GM18507 (cell line): Measurements from ENCODE around the gene CYP4B1.
"Not testable (repeated sequence)": the region's sequence is repeated elsewhere in the genome, so short reads cannot be mapped to it uniquely, and the experiment has no call there.

Experiments used
- DNase-seq: peaks from one replicate; pipeline ENCODE4 v3.0.0; 2011; ENCODE audit warnings: low read depth; ENCODE audit not compliant: insufficient read length; ENCODE audit errors: extremely low spot score
- FAIRE-seq: peaks from 2 replicates; lab custom pipeline; 2011; peaks lifted over from hg19 to GRCh38; lab: Jason Lieb, UNC

CYP4B1 gene

DNA sequence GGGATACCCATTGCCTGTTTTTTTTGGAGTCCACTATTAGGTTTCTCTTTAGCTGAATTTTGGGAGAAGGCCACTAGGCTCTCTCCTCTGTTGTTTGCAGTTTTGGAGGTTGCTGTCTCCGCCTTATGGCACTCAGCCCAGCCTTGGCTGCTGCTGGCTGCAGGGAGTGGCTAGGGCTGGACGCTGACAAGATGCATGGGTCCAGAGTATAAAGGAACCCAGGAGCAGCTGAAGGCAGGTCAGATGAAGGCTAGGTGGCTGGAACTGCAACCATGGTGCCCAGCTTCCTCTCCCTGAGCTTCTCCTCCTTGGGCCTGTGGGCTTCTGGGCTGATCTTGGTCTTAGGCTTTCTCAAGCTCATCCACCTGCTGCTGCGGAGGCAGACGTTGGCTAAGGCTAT lies at the start of gene CYP4B1:
CYP4B1 (plus strand) TSS at position 237 of the 400 bp plus-strand sequence; CDS start at position 273, 36 bp downstream.
- no peak for FAIRE-seq

DNA sequence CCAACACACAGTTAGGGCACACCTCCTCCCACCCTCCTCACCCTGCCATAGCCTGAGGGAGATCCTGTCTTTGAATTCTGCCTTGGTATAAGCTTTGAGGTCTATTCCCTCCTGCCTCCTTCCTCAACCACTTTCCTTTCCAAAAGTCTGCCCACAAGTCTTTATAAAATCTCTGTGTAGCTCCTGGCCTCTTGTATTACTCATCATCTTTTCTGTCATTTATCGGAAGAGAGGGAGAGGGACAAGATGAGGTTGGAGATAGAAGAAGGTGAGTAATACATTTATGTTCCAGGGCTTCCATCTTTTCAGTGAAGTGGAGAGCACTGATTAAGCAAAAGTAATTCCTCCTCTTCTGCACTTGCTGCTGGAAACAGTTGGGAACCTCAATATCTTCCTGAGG lies 49.4 kb upstream of the CYP4B1 start:
- no peak for FAIRE-seq

More for the DNA sequence above, at the start of gene CYP4B1:
- DNase-seq: no peak

GRCh38 chr1:46749921-46750404 lies 48.9 kb upstream of the CYP4B1 start:
- FAIRE-seq (no peak), DNase-seq (no peak)

More for the DNA sequence above, 49.4 kb upstream of the CYP4B1 start:
- DNase-seq: no peak

DNA sequence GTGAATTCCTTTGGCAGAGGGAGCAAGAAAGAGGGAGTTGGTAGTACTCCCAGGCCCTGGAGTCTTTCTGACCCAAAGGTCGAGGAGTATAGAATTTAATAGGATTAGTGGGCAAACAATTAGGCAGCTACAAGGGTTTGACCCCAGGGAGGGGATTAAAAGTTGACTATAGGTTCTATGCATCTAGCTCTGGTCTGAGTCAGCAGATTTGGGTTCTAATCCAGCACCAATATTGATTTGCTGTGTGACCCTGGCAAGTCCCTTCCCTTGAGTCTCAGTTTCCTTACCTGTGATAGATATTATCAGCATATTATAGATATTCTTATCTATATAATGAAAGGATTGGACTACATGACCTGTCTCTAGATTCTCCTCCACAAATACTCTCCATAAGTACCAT lies 44.9 kb upstream of the CYP4B1 start:
- no peak for FAIRE-seq
- DNase-seq: no peak

DNA sequence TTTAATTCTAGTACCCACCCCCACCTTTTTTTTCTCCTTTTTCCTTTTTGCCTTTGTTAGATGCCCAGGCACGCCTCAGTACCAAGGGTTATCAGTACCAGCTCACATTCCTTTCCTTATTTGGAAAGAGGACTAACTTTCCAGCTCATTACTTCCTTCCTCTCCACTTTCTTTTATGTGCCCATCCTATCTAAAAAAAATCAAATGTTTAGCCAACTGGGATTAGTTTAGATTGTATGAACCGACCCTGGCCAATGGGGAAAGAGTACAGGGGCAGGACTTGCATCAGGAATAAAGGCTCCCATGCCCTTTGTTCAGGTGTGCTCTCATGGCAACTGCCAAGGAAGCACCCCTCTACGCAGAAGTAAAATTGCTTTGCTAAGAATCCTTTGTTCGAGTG lies 44.1 kb upstream of the CYP4B1 start:
- FAIRE-seq, DNase-seq: not testable (repeated sequence)

GRCh38 chr1:46755121-46755520 lies 43.7 kb upstream of the CYP4B1 start:
- DNase-seq (no peak), FAIRE-seq (no peak)

- no peak for DNase-seq
- no peak for FAIRE-seq
These were observed 41.4 kb upstream of the CYP4B1 start for GRCh38 chr1:46757247-46757955.

- FAIRE-seq: no peak
These were observed 40.8 kb upstream of the CYP4B1 start for GRCh38 chr1:46757956-46758528.

GRCh38 chr1:46760558-46761166 lies 38.2 kb upstream of the CYP4B1 start:
- DNase-seq: no peak
- no peak for FAIRE-seq

More at GRCh38 chr1:46757956-46758528, 40.8 kb upstream of the CYP4B1 start:
- no peak for DNase-seq

DNA sequence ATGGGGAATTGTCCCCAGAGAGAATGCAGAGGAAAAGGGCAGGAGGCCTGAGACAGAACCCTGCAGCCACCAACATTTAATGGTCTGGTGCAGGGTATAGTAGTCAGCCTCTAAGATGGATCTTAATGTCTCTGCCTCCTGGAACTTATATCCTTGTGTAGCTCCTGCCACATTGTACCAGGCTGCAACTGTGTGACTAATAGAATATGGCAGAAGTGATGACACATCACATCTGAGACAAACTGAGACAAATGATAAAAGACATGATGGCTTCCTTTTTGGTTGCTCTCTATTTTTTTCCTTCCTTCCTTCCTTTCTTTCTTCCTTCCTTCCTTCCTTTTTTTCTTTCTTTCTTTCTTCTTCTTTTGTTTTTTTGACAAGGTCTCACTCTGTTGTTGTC lies 37.1 kb upstream of the CYP4B1 start:
- FAIRE-seq (no peak), DNase-seq (no peak)

DNA sequence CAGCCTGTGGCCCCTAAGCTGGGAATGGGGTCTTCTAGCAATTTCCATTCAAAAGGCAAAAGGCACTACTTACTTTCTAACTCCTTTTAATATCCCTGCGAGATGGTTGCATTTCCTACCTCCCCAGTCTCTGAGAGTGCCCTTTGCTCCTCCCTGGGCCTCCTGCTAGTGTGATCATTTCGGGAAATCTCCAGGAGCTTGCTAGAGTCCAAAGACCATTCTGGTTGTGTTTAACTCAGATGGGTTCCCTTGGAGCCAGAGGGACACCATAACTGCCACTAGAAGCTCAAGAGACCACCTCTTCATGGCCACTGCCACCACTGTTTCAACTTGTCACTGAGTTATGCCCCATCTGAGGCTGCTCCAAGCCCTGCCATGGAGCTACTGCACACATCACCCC lies 34.4 kb upstream of the CYP4B1 start:
- DNase-seq (no peak), FAIRE-seq (no peak)

DNA sequence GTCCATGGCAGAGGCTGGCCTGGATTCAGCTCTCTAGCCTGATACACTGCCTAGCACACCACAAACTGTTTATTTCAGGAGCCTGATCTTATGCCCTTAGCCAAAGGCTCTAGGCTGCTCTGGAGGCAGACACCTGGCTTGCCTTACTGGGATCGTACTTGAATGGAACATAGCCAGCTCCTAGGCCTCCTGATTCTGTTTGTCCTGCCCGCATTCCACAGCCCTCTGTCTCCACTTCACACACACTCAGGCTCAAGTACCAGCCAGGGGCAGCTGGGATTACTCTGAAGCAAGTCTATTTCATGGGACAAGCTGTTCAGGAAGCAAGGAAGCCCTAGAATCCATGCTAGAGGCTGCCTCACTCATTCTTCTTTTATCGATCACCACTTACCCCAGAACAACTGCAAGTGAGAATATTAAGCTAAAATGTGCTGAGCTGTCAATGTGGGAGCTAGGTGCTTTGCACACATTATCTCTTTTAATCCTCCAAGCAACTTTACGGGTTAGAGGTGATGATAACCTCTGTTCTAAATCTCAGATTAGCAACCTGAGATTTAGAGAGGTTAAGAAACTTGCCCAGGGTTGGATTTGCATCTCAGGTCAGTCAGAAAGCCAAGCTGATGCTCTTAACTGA lies 31.1 kb upstream of the CYP4B1 start:
- FAIRE-seq: no peak
- no peak for DNase-seq

GRCh38 chr1:46768445-46768844 lies 30.4 kb upstream of the CYP4B1 start:
- DNase-seq (no peak), FAIRE-seq (no peak)

GRCh38 chr1:46769028-46769740 lies 29.7 kb upstream of the CYP4B1 start:
- FAIRE-seq (no peak), DNase-seq (no peak)

DNA sequence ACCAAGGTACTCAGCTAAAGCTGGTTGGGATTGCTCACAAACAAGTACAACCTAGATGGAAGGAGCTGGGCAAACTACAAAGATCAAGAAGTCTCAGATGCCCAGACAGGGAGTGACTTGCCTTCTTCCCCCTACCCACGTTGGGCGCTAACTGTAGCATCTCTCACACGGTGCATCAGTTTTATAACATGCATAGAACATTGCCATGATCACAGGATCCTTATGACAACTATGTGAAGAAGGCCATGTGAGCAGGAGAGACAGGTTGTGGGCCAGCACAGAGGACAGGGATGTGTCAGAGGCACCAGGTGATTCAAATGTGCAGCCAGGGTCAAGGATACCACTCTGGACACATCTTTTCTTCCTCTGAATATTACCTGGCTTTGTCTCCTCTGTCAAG lies 28.3 kb upstream of the CYP4B1 start:
- FAIRE-seq (no peak), DNase-seq (no peak)

DNA sequence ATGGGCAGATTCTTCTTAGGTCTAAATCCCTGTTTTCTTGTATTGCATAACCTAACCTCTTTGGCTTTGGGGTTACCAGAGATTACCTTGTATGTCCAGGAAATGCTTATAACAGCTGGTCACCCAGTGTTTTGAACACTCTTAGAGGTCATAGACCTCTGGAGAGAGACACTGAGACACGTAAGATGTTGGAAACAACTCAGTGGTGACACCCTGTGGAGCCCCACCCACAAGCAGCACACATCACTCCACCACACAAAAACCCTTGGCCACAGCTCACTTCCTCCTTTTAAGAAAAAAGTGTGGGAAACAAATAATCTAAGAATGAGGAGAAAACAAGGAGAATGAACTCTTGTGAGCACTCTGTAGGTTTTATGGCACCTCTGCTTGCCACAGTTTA lies 26.3 kb upstream of the CYP4B1 start:
- FAIRE-seq (no peak), DNase-seq (no peak)

- DNase-seq: no peak
- FAIRE-seq: no peak
These were observed 24.5 kb upstream of the CYP4B1 start for GRCh38 chr1:46774297-46774696.

DNA sequence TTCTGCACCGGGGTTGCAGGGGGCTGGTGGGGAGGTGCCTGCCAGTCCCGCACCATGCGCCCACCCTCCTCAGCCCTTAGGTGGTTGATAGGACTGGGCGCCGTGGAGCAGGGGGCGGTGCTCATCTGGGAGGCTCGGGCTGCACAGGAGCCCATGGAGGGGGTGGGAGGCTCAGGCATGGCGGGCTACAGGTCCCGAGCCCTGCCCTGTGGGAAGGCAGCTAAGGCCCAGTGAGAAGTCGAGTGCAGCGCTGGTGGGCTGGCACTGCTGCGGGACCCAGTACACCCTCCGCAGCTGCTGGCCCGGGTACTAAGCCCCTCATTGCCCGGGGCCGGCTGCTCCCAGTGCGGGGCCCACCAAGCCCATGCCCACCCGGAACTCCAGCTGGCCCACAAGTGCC lies 20.4 kb upstream of the CYP4B1 start:
- FAIRE-seq, DNase-seq: not testable (repeated sequence)

DNA sequence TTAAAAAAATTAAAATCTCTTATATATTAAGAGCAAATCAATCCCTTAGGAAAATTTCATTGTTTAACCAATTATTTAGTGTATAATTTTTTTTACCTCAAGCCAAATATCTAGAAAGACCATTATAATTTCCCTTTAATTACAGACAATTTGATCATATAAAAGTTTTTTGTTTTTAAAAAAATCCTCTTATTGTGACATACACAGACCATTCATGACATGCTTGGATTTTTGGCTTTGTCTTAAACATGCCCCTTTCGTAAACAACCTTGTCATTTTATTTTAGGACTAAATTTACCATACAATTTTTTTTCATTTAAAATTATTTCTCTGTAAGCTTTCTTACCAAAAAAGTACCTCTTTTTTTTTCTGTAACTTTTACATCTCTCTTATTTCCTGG lies 14.2 kb upstream of the CYP4B1 start:
- FAIRE-seq (no peak), DNase-seq (no peak)

GRCh38 chr1:46788634-46789033 lies 10.2 kb upstream of the CYP4B1 start:
- not testable (repeated sequence) for FAIRE-seq, DNase-seq
